GM18867 (cell line): ENCODE results near the gene PPM1J.
"Not testable (repeated sequence)": the region's sequence is repeated elsewhere in the genome, so short reads cannot be mapped to it uniquely, and the experiment has no call there.

Source experiments
- ATAC-seq: cut with Tn5 transposase; IDR thresholded peaks from one replicate; pipeline ENCODE4 v1.9.1; 2021; ENCODE audit warnings: mild to moderate bottlenecking, moderate library complexity; ENCODE audit not compliant: unreplicated experiment

PPM1J gene

DNA sequence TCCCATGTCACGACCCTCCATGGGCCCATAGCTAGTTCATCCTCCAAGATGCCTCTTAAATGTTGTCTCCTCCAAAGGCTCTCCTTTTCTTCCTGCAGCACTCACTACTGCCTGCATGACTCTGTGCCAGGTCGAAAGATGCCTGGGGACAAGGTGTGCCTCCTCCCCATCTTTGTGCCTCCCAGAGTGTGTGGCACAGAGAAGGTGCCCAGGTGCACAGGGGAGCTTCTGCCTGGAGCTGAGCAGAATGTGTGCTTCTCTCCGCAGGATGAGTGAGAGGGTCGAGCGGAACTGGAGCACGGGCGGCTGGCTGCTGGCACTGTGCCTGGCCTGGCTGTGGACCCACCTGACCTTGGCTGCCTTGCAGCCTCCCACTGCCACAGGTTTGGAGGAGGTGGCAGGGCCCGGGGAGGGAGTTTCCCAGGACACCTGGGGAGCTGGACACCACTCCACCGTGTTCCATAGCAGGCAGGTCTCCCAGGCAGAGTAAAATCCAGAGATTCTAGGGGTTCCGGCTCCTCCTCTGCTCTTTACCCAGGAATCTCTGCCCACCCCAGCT is 6.9 kb upstream of the PPM1J start:
- ATAC-seq: no peak

DNA sequence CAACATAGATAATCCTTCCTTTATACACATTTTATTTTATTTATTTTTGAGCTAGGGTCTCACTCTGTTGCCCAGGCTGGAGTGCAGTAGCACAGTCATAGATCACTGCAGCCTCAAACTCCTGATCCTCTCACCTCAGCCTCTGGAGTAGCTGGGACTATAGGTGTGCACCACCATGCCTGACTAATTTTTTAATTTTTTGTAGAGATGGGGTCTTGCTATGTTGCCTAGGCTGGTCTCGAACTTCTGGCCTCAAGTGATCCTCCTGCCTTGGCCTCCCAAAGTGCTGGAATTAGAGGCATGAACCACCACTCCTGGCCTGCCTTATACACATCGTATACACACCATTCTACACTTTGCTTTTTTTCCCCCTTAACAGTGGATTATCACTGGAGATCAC is 6.2 kb upstream of the PPM1J start:
- ATAC-seq: not testable (repeated sequence)

DNA sequence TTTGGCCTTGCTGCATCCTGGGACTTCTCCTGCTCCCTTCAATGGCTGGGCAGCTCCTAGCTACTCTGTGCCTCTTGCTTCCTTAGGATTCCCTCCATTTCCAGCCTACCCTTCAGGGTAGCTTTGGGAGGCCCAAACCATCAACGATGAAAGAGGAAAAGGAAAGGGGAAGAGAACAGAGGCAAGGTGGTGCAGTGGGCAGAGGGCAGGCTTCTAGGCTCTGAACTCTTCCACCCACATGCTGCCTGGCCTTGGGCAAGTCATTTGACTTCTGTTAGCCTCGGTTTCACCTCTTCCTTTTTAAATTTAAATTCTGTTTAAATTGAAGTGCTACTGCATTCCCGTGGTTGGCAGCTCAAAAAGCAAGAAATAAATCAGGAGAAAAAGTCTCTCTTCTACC is 5.7 kb upstream of the PPM1J start:
- no peak for ATAC-seq

DNA sequence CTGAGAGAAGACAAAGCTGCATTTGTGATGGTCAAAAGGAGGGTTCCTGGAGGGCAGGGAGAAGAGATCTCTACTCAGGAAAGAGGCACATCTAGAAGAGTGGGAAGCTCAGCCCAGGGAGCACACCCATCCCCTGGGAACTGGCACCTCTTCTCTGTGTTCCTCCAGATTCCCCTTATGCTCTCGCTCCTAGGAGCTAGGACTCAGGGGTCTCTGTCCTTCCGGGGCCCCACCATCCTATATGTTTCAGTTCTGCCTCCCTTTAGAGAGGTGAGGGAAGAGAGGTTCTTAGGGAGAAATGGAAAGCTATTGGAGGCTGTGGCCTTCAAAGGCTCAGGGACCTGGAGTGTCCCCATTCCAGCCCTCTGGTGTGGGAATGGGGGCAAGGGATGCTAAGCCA is 4.6 kb upstream of the PPM1J start:
- ATAC-seq: no peak

- ATAC-seq: no peak
These were observed 3.7 kb upstream of the PPM1J start for GRCh38 chr1:112718691-112719418.

DNA sequence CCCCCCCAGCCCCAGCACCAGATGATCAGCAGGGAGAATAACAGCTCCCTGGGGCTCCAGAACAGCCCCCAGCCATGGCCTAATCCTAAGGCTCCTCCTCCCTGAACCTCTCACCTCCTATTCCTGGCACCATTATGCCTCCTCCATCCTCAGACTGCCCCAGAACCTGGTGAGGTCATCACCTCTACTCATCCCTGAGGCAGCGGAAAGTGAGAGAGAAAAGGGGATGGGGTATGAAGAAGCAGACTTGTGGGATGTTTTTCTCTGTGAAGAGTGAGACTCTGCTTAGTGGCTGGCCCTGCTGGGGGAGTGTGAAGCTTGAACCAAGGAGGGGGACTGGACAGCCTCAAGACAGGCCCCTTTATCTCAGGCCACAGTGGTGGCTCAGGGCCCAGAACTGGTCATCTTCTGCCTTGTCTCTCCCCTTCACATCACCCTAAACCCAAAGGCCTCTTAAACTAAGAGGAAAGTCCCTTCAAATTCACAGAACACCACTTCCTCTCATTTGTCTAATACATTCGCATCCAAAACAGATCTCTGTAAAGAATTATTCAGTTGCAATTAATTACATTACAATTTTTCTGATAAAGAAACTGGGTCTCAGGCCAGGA is 2.2 kb upstream of the PPM1J start:
- ATAC-seq: no peak

DNA sequence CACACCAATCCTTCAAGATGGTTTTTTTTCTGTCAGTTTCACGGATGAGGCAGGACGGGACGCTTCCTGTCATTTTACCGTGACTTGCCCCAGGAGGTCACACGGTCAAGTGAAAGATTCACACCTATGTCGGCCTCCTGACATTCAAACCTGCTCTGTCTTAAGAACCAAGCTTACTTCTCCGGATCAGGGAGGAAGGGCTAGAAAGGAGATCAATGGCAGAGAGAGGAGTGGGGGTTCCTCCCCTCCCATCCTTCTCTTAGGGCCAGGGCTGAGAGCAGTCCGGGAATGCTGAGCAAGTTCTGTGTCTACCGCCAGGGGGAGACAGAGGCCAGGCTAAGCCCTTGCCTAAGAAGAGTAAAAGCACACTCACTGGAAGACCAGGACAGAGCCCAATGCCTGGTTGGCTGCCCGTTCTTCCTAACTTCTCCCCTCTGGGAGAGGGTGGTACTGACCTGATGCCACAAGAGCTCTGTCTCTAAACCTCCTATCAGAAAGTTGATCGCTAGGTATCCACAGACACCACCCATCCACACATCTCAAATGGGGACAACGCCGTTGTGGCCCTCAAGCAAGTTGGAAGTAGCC is 1.1 kb upstream of the PPM1J start:
- ATAC-seq: peak; percentile 36

DNA sequence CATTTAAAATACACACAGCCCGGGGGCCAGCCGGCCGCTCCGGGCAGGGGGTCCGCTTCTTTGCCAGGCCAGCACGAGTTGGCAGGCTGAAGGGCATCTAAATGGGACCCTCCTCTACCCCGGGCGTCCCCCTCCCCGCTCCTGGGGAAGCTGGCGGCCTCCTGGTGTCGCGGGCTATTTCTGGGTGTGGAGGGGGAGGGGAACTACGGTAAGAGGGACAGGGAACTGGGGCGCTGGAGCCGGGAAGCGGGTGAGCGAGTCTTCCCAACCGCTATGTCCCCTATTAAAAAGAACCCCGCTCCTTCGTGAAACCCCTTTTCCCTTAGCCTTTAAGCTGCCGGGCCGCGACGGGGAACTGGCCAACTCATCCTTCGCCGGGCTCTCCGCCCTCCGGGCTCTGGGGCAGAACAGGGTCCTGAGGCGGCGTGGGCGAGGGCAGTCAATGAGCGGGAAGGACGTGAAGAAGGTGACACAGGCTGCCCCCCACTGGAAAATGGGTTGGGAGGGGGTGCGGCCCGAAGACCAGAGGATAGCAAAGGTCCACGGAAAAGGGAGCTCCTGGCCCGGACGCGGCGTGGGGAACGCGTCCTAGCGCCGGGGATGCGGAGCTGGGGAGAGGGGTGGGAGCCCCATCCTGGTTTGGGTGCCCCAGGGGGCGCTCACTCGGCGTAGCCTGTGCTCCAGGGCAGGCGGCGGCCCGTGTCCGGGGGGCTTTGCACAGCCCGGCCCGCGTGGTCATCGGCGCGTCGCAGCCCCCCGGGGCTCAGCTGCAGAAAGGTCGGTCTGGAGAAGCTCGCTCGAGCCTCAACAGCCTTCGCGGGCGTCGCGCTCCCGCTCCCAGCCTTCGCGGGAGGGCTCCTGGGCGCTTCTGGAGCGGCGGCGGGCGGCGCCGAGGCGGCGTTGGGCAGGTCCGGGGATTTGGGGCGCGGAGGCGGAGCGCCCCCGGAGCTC is 544 bp downstream of the PPM1J start:
- no peak for ATAC-seq

DNA sequence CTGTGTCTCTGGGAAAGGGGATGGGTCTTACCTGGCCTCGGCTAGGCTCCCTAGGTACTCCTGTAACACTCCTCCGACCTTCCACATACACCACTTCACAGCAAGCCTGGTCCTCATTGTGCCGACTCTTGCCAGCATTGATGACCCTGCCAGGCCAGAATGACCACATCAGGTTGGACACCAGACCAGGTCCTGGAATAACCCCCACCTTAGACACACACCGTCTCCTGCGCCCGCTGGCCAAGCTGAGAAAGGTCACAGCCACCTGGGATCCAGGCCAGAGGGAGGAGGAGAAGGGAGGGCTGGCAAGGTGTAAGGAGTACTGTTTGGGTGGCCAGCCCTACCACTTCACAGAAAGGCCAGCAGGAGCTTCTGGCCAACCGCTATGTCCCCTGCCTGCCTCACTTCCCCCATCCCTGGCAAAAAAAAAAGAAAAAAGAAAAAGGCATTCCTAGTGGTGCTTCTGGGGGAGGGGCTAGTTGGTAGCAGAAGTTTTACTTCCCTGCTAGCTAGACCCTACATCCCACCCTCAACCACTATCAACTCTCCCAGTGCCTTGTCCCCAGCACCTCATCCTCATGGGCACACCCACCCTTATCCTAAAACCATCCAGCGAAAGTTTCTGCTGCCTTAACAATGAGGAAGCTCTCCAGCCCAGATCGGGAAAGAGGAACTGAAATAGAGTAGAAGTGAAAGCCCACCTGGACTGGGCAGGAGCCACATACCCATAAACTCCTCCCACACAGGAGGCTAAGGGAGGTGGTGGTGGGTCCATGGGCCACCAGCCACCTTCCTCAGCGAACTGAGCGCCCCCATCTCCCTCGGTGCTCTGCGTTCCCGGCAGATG is 1.4 kb downstream of the PPM1J start:
- ATAC-seq: no peak

- ATAC-seq: no peak
These were observed 2.4 kb downstream of the PPM1J start for GRCh38 chr1:112712701-112713128.

GRCh38 chr1:112712191-112712590 is 2.9 kb downstream of the PPM1J start:
- ATAC-seq: no peak

DNA sequence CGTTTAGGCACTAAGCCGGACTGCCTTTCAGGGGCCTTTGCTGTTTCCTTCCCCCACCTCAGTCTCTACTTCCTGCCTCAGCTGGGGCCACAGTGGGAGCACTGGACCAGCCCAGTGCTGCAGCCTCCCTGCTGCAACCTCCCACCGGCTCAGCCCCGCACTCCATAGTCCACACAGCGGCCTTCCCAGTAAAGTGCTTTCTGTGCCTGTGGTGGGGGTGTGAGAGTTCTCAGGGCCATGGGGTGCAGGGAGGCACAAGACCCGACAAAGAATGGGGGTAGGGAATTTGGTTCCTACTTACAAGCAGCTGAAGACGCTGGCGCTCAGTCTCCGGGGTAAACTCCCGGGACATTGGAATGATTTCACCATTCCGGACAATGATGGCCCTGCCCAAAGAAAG is 3.5 kb downstream of the PPM1J start:
- ATAC-seq: no peak

- no peak for ATAC-seq
These were observed 4.1 kb downstream of the PPM1J start for GRCh38 chr1:112711041-112711440.

- no peak for ATAC-seq
These were observed 4.5 kb downstream of the PPM1J start for GRCh38 chr1:112710586-112710985.

GRCh38 chr1:112710159-112710558 is 5.0 kb downstream of the PPM1J start:
- ATAC-seq: no peak

DNA sequence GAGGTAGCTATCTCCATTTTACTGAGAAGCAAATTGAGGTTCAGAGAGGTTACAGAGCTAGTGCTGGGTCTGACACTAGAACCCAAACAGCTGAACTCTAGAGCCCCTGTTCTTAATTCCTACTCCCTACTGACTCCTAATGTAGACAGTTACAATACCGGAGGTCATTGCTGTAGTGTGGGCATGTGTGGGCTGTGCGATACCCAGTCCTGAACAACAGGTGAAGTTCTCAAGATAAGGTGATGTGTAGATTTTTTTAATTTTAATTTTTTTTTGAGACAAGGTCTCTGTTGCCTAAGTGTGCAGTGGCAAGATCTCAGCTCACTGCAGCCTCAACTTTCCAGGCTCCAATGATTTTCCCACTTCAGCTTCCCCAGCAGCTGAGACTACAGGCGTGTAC is 6.6 kb downstream of the PPM1J start:
- ATAC-seq: no peak

DNA sequence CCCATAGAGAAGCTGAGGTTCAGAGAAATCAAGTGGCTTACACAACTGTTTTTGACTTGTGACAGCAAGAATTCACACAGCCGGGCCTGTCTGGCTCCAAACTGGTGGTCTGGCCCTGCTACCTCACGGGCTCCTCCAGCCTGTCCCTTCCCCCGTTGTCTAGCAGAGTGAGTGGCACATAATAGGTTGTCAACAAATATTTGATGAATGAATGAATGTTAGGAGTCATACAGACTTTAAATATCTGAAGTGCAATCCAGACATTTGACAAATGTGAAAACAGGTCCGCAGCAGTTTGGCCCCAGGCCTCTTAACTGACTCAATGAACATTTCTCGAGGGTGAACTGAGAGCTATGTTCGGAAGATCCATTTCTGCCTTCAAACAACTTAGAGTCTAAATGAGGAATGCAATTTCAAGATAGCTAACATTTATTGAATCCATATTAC is 7.1 kb downstream of the PPM1J start:
- ATAC-seq: no peak

GRCh38 chr1:112707221-112708001 is 7.7 kb downstream of the PPM1J start:
- peak; percentile 55 for ATAC-seq
